T-helper 17 cell (primary cell): ENCODE measurements around the gene CPEB1. TPM values are rescaled to one million over a fixed set of nuclear protein-coding genes. Genes with fewer than 3 reads are reported as not detected.
"Not testable (repeated sequence)": the region's sequence is repeated elsewhere in the genome, so short reads cannot be mapped to it uniquely, and the experiment has no call there.

Source experiments
- ATAC-seq: fragments of 150-1000 bp; cut with Tn5 transposase; 2 replicates; pipeline ENCODE4 v1.10.0; 2021; ENCODE audit warnings: mild to moderate bottlenecking, moderate library complexity
- DNase-seq, 3 donors: peaks; one replicate each; pipeline versions ENCODE4 v3.0.0 to v3.0.0-alpha.2; 2020 to 2021
- H3K9me3 ChIP-seq: one replicate; pipeline ENCODE4 v1.7.0; 2013; ENCODE audit warnings: low read length, mild to moderate bottlenecking; ENCODE audit not compliant: control insufficient read depth, poor library complexity, severe bottlenecking
- H3K27ac Mint-ChIP-seq: one replicate; pipeline ENCODE4 v1.8.0; 2022; ENCODE audit warnings: mild to moderate bottlenecking, moderate library complexity, mixed read lengths
- H3K27me3 Mint-ChIP-seq: one replicate; pipeline ENCODE4 v1.8.0; 2022; ENCODE audit warnings: mixed read lengths
- H3K36me3 Mint-ChIP-seq: one replicate; pipeline ENCODE4 v1.8.0; 2022; ENCODE audit warnings: low read depth, mixed read lengths
- H3K4me1 Mint-ChIP-seq: one replicate; pipeline ENCODE4 v1.8.0; 2022; ENCODE audit warnings: mild to moderate bottlenecking, mixed read lengths
- H3K4me3 Mint-ChIP-seq: one replicate; pipeline ENCODE4 v1.8.0; 2022; ENCODE audit warnings: mild to moderate bottlenecking, moderate library complexity, mixed read lengths
- total RNA-seq, 4 donors: library from RNA in 2 of 4; stranded (reverse) in 2 of 4; gene quantifications; one replicate each; pipeline ENCODE4 v1.2.3 and lab custom pipeline; 2022 to 2026

The CPEB1 gene
- total RNA-seq, 2 donors from 2014 or later = 0.32 to 0.50 TPM

- DNase-seq, H3K27me3 Mint-ChIP-seq, ATAC-seq, H3K27ac Mint-ChIP-seq, H3K4me1 Mint-ChIP-seq, H3K9me3 ChIP-seq, H3K36me3 Mint-ChIP-seq, H3K4me3 Mint-ChIP-seq: not testable (repeated sequence)
Measured at GRCh38 chr15:82497978-82498377, 149.2 kb downstream of the CPEB1 start.

Other genes with a start within 250 kb of the CPEB1 start
- gene GOLGA6L9, start 217.5 kb downstream of the CPEB1 start, total RNA-seq = 1 to 10 TPM; 3.0 to 3.3 TPM
- gene RPS17, start 106.9 kb downstream of the CPEB1 start, total RNA-seq = 1,000 to 10,000 TPM; 2,730 to 2,799 TPM
- gene AP3B2, start 62.5 kb upstream of the CPEB1 start, total RNA-seq = under 1 TPM; 0.10 TPM
- gene FSD2, start 158.7 kb upstream of the CPEB1 start, total RNA-seq = not detected
- 10 to 100 TPM; 91.2 to 99.7 TPM for gene WHAMM, start 162.3 kb upstream of the CPEB1 start, total RNA-seq